ENCODE data around the gene OPALIN. TPM values are rescaled to one million over a fixed set of nuclear protein-coding genes. Genes with fewer than 3 reads are reported as not detected.

OPALIN gene
- polyA plus RNA-seq, 5 donors, result not detected

DNA sequence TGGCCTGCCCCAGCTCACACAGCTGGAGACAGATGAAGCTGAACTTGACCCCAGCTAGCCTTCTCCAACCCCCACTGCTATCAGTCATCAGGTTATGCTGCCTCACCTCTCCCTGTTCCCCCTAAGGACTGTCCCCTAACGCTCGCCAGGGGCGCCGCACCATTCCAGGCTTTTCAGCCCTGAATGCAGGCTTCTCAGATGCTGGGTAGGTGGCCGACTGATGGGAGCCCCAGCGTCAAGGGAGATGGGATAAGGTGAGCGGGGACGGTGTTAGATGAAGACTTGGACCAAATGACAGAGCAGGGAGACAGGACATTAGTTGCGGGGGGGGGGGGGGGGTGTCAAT is 15.8 kb upstream of the OPALIN start:
- DNase-seq, result no peak

GRCh38 chr10:96374004-96374403 is 15.2 kb upstream of the OPALIN start:
- DNase-seq, result no peak

DNA sequence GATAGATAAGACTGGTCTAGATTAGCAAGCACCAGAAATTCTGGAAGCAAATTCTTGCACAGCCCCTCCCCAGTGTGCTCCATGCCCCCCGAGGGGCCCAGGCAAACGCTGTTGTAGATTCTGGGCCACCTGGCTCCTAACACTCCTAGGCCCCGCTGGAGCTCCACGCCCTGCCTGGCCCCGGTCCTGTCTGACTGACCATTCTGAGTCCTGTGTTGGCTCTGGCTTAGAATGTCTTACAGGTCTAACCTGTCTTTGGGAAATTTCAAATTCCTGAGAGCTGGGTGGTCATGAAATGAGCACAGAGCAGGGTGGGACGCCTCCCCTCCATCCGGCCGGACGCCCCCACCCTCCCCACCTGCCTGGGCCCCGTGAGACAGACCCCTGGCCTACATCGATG is 12.6 kb upstream of the OPALIN start:
- DNase-seq, result no peak

DNA sequence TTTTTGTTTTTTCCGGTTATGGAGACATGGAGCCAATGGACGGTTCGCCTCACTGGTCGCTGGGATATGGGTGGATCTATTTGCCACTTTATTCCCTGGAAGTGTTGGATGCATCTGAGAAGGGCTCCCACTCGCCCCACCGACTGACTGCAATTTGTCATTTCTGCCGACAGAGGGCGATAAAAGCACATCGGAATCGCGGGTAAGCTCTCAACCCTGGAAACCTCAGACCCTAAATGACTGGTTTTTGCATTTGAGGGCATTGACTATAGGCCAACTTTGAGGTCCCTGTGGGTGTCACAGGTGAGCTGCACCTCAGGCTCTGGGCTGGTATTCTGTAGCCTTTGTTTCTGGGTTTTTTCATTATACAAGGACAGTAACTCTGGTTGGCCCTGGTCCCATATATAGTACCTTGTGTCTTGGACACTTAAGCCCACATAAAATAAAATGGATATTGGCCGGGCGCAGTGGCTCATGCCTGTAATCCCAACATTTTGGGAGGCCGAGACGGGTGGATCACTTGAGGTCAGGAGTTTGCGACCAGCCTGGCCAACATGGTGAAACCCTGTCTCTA is 11.9 kb upstream of the OPALIN start:
- DNase-seq, result peak; percentile 18 to 31

DNA sequence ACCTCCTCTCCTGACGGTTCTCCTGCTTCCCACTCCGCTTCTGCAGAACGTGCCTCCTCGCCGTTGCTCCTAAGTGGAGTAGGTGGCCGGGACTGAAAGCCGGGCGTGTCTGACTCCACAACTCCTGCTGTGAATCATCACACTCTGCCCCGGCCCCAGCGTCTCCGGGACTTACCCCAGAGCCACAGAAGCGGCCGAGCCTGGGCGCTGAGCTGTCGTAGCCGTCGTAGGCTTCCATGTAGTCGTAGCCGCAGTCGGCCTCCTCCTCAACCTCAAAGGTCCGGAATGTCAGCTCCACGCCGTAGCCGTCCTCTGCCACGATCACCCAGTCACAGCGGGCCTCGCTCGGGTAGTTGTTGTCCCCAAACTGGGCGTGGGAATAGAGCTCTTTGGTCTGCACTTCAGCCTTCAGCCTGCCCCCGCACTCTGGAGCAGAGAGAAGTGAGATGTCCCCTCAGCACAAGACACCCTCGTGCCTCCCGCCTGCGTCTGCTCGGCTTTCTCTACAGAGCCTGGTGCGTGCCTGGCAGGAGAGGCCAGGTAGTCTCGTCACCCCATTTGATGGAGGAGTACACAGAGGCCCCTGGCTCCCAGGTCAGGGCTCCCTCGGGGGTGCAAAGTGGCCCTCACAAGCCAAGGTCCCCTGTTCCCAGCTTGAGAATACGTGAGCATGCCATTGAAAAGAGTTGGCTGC is 11.2 kb upstream of the OPALIN start:
- no peak for DNase-seq

DNA sequence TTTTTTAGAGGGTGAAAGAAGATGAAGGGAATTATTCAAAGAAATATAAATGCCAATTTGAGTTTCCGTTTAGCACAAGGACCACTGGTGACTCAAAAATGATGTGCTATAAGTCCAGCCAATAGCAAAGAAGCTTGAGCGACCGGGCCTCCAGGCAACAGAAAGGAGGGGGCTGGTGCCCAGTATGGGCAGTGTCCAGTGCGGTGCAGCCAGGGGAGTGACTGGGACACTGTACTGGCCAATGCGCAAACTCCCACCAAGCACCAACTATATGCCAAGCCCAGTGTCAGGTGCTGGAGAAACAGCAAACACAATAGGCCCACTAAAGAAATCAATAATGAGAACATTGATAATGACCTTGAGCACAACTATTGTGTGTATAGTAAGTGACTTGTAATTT is 10.2 kb upstream of the OPALIN start:
- DNase-seq, result no peak

GRCh38 chr10:96367470-96367869 is 8.7 kb upstream of the OPALIN start:
- DNase-seq, result no peak

- DNase-seq, result no peak
Observed at GRCh38 chr10:96366508-96366907, 7.7 kb upstream of the OPALIN start.

DNA sequence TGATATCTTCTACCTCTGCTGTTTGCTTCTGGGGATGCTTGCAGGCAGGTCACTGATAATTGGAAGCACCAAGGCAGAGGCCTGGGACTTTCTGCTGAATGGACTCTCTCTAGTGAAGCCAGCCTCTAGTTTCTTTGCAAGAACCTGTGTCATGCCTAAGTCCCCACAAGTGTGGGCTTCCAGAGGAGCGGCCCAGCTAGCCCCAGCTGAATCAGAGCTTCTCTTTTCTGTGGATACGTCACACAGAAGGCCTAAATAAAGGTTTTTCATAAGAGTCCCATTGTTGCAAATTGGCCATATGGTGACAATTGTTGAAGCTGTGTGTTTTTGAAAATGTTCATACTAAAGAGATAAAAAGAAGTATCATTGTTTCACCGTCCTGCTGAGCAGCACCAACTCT is 6.8 kb upstream of the OPALIN start:
- no peak for DNase-seq

- DNase-seq, result no peak
Observed at GRCh38 chr10:96360766-96361165, 2.0 kb upstream of the OPALIN start.

DNA sequence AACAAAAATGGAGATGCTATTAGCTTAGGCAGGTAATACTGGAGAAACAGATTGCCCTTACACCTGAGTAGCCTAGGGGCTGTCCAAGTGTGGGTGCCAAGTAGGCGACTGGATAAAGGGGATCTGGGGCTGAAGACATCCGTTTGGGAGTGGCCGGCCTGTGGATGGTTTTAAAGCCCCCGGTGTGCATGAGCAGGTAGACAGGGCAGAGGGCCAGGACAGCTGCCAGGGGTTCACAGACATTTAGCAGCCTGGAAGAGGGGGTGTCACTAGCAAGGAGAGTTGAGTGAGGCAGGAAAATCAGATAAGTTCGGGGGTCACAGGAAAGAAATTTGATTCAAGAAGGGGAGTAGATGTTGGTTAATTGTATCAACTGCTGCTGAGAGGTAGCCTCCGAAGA is 1.5 kb upstream of the OPALIN start:
- no peak for DNase-seq

DNA sequence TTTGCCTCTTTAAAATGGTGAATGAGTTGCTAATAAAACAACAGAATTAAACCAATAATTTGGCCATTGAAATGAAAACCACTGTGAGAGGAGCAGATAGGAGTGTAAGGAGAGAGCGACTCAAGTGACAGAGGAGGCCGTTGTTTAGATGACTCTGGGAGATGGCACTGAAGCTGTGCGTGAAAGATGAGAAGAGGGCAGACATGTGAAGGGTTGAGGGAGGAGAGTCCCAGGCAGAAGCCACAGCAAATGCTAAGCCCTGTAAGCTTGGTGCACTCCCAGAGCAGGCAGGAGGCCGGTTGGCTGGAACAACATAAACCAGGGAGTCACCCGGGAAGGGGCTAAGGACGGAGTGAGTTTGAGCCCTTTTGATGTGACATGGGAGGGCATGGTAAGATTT is 814 bp upstream of the OPALIN start:
- DNase-seq, result no peak

DNA sequence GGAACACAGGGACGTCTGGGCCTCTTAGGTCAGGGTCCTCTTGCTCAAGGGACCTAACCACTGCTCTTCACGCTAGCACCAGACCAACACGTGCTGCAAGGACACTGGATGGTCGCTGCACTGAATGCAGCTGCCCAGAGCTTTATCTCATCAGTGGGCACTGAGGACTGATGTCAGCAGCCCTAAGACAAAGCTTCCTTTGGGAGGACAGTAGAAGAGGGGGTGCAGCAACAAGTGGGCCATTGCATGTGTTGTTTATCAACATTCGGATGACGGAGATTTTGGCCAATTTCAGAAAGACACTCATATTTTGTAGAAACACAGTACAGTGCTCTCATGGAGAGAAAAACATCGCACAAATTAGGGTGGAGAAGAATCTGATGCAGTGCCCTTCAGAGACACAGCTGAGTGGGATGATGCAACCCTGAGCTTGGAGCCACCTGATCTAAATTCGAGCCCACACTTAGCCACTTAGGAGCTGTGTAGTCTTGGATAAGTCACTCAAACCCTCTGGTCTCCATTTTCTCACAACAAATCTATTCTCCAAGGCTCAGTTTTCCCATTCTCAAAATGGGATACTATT is 1.7 kb downstream of the OPALIN start:
- DNase-seq, result no peak

DNA sequence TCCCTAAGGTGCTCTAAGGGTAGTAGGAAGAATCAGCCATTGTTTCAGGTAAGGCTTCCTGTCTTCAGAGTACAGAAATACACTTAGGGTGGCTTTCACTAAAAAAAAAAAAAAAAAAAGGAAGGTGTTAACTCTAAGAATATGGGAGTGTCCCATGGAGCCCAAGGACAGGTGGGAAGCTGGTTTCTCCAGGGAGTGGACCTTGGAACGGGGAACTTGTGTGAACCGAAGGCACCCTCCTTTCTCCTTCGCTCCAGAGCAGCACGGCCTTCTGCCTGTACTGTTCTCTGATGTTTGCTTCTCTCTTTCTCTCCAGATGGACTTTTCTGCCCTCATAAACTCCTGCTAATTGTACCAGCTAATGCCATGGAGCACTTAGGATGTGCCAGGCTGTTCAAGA is 6.2 kb downstream of the OPALIN start:
- no peak for DNase-seq

- no peak for DNase-seq
Observed at GRCh38 chr10:96352027-96352426, 6.8 kb downstream of the OPALIN start.

DNA sequence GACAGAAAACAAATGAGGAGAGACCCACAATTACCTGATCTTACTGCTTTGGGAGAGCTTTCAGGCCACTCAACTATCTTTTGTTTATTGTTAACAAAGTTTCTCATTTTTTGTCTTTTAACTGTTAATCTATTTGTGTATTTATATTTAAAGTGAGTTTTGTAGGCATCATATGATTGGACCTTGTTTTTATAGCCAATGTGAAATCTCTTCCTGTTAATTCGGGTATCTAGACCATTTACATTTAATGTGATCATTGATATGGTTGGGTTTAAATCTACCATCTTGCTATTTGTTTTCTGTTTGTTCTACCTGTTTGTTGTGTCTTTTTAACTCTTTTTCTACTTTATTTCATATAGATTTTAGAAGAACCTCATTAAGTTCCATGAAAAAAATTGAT is 12.5 kb downstream of the OPALIN start:
- DNase-seq, result no peak

DNA sequence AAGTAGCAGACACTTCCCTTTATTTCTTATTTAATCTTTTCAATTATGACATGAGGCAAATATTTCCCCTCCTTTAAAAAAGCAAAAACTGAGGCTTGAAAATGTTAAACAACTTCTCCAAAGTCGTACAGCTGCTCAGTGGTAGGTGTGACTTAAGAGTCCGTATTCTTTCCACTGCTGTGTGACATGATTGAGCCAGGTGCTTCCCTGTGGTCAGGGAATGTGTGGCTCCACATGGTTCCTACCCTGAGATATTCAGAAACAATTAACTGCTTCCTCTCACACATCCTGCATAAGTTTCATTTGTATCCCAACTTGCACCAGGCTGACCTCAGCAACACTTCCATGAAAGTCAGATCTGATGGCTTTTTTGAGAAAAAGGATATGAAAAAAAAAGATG is 13.6 kb downstream of the OPALIN start:
- DNase-seq, result no peak

- no peak for DNase-seq
Observed at GRCh38 chr10:96344178-96344577, 14.6 kb downstream of the OPALIN start.

DNA sequence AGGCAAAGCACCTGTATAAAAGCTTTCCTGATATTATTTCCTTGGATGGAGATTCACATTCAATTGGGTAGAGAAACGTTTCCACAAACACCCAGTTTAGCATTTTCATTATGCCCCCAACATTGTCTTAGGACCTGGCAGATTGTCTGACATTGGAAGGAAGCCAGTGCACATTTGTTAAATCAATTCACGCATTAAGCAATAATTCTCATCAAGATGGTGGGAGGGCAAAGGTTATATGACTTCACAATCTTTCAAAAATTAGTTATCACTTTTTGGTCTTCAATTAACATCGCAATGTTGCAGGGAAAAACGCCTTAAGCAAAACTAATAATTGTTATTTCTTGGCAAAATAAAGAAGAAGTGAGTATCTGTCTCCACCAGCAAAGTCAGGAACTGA is 16.4 kb downstream of the OPALIN start:
- DNase-seq, result no peak

DNA sequence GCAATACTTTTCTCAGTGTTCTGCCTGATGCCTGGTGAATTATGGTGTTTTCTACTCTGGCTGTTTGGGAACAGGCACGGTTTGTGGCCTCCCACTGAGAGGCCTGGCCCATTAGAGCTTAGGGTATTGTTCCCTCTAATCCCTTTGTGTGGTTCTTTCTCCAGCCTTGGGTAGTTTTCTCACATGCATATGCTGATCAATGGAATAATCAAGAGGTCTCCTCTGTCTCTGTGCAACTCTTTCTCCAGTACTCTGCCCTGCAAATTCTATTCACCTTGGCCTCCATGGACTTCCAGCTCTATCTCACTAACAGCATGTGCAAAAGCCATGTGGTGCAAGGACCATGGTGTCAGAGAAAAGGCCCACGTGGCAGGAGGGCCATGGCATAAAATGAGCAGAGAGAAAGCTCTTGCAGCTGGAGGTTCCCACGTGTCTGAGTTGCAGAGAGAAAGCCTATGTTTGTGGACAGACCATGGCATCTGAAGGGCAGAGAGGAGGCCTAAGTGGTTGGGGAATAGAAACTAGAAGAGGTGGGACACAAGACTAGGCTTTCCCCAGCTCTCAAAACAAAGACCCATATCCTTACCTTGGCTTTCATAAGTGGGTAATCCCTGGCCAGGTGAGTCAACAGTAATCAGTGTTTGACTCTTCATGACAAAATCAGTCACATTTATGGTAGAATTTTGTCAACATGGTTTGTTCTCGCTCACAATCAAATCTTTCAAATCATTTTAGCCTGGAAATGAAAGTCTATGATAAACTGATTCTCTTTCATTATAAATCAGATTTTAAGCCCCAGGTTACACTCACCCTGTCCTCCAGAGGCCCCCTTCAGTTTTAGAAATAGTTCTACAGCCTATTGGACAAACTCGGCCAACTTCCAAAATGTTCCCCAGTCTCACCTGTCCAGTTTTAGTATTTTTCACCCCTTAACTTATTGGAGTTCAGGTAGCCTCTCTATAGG is 17.3 kb downstream of the OPALIN start:
- DNase-seq, result no peak

- peak; percentile 20 to 42 for DNase-seq
Observed at GRCh38 chr10:96339956-96340904, 18.6 kb downstream of the OPALIN start.

Data from right lung (tissue), 5 donors.